OCI-LY1 (cell line): Measurements from ENCODE around the gene CMTR1.

Source experiments
- EZH2 ChIP-seq: fragments of 200-600 bp; sonication (generic), shearing (Covaris generic); IDR thresholded peaks from 2 replicates; pipeline ENCODE4 v1.8.0; 2017; ENCODE audit warnings: borderline replicate concordance, mixed run types, mild to moderate bottlenecking, antibody characterized with exemption, low read length, moderate library complexity, mixed read lengths
- TF ChIP-seq, protein P1 (sequence below): fragments of 200-600 bp; sonication (generic), shearing (Covaris generic); IDR thresholded peaks from 2 replicates; pipeline ENCODE4 v1.5.1; 2017; ENCODE audit warnings: mild to moderate bottlenecking, antibody characterized with exemption, low read length, moderate library complexity, mixed read lengths

DNA sequence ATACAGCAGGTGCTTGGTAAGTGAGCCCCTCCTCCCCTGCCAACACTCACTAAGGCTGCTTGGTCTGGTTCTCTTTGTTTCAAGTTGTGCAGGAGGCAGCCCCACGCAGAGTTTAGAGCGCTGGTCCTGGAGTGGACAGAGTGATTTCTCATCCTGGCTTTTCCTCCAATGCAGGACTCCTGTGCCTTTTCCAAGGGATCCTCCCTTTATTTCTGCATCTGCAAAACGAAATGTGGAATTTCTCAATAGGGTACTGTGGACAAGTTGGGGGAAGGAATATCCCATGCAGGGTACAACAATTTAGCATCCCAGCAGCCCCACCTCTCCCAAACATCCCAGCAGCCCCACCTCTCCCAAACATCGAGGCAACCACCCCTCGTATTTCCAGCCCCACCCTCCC is 97.3 kb downstream of the CMTR1 start:
- TF ChIP-seq, protein P1, sequence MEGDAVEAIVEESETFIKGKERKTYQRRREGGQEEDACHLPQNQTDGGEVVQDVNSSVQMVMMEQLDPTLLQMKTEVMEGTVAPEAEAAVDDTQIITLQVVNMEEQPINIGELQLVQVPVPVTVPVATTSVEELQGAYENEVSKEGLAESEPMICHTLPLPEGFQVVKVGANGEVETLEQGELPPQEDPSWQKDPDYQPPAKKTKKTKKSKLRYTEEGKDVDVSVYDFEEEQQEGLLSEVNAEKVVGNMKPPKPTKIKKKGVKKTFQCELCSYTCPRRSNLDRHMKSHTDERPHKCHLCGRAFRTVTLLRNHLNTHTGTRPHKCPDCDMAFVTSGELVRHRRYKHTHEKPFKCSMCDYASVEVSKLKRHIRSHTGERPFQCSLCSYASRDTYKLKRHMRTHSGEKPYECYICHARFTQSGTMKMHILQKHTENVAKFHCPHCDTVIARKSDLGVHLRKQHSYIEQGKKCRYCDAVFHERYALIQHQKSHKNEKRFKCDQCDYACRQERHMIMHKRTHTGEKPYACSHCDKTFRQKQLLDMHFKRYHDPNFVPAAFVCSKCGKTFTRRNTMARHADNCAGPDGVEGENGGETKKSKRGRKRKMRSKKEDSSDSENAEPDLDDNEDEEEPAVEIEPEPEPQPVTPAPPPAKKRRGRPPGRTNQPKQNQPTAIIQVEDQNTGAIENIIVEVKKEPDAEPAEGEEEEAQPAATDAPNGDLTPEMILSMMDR, result no peak
- TF ChIP-seq EZH2, result no peak
